GM18502 (cell line): ENCODE results near the gene CRMP1.

ENCODE experiments used
- ATAC-seq: cut with Tn5 transposase; IDR thresholded peaks from one replicate; pipeline ENCODE4 v1.9.1; 2021; ENCODE audit warnings: mild to moderate bottlenecking; ENCODE audit not compliant: unreplicated experiment, poor library complexity

The CRMP1 gene

DNA sequence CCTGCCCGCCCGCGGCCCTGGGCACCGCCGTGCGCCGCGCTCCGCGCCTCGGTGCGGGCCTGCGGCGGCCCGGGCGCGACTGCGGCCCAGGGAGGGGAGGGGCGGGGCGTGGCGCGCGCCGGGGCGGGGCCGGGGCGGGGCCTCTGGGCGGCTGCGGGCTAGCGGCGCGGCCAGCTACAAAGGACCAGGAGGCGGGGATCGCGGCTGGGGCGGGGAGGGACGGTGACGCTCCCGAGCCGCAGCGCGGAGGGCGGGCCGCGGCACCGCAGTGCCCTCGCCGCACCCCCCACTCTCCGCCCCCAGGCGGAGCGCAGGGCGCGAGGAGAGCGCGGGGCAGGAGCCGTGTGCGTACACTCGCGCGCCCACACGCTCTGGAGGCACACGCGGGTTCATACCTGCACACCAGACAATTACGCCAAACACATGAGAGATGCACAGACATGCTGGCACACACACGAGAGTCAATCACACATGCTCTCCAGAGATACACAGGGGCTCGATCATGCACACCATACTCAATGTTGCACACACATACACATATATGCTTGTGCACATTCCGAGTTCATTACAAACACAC is at the start of gene CRMP1:
TSS of gene CRMP1 (minus strand) at position 83 of the 577 bp plus-strand sequence. CDS start 117 bp downstream, outside the sequence.
- no peak for ATAC-seq

DNA sequence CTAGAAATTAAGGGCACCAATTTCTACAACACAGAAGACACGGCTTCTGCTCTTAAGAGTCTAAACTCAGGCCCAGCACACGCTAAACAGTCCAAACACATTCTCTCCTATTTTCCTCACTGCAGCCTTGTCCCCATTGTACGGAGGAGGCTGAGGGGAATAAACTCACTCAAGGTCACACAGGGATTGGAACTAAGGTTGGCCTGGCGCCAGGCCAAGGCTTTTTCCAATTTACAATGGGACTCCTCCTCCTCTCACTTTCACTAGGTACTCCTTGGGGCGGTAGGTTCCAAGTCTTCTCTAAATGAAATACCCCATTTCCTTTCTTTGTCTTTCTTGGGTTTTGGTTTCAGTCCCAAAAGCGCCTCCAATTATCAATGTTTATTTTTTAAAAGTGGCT is 48.7 kb upstream of the CRMP1 start:
- ATAC-seq: no peak

- ATAC-seq: no peak
Measured at GRCh38 chr4:5940470-5941203, 47.8 kb upstream of the CRMP1 start.

DNA sequence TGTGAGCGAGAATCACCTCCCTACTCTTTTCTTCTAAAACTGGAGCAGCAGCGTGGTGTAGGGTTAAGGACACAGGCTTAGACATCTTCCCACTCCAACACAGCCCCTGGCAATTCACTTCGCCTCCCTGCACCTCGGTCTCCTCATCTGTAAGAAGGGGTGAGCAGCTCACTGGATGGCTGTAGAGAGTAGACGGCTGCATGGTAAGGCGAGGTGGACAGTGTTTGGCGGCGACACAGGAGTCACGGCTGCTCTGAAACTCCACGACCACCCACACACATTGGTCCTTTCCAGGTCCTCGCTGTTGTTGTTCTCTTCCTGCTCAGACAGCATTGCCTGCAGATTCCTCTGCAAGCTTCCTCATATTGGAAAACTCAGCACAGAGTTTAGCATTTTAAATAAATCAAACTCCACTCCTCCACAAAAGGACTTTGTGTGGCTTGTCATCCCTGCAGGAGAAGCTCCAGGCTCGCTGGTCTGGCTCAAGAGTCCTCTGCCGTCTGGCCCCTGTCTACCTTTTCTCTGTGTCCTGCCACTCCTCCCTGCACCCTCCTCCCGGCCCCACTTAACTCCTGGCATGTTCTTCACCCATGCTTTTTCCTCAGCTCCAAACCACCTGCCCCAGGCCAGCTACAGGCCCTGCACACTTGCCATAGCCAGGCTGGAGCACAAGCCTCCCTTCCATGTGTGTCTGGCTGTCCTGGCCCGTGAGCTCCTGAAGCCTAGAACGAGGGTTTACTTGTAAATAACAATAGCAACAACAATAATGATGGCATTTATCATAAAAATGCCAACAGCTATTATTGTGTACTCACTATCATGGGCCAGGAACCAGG is 41.3 kb upstream of the CRMP1 start:
- no peak for ATAC-seq

DNA sequence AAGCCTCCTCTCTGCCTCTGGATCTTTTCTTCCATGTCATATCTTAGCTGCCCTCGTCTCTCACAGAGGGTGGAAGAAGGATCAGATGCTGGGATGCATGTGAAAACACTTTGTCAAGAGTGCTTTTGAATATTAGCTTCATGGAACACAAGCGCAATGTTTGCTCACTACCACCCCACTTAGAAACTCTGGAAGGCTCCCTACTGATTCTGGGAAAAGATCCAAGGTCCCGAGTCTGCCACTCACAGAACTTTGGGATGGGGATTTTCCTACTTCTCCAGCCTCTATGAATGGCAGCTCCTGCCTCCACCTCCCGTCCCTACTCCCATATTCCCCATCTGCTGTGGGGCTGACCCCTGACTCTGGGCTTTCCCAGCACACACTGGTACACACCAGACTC is 40.2 kb upstream of the CRMP1 start:
- ATAC-seq: no peak

GRCh38 chr4:5932035-5932568 is 39.2 kb upstream of the CRMP1 start:
- no peak for ATAC-seq

GRCh38 chr4:5931526-5931925 is 38.6 kb upstream of the CRMP1 start:
- no peak for ATAC-seq

DNA sequence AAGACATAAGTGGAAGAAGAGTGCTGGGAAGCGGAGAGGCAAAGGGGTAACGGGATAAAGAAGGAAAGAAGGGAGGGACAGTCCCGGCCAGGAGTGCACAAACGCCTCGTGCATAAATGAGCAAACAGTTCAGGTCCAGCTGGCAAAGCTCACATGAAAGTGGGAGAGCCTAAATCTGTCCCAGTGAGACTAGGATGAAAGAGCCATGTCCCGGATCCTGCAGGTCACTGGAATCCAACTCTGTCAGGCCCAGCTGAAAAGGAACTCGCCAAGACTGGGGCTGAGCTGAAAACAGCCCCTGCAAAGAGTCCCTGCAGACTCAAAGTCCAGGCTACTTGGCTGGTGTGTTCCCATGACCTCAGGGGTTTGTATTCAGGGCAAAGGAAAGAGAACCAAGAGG is 38.0 kb upstream of the CRMP1 start:
- ATAC-seq: no peak

DNA sequence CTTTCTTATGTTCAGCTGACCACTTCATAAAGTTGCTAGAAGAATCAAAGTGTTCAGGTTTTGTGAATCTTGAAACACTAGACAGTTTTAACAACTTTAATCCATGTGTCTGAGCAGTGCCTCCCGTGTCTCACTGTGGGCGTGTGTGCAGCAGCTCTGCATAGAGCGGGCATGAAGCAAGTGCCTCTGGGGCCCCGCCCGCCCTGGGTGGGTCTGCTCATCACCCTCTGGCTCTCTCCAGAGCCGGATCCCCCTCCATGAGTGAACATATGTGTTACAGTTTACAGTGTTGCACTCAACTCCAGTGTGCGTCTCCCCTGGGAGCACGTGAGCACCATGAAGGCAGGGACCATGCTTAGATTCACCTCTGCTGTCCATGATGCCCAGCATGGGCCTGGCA is 37.6 kb upstream of the CRMP1 start:
- ATAC-seq: no peak

GRCh38 chr4:5928844-5929420 is 36.0 kb upstream of the CRMP1 start:
- ATAC-seq: no peak

GRCh38 chr4:5928274-5928673 is 35.4 kb upstream of the CRMP1 start:
- ATAC-seq: no peak

DNA sequence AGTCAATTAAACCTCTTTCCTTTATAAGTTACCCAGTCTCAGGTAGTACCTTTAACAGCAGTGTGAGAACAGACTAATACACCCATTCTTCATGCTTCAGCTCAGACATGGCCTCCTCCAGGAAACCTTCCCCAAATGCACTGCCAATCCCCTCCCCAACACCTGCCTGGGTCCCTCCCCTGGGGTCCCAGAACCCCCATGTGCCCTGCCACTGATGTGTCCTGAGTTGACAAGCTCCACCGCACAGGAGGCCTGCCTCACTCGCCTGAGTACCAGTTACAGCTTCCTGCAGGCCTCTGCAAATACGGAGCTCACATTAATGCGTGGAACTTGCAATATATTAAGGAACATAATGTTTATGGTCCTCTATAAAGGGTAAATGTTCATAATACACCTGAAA is 34.9 kb upstream of the CRMP1 start:
- ATAC-seq: no peak

DNA sequence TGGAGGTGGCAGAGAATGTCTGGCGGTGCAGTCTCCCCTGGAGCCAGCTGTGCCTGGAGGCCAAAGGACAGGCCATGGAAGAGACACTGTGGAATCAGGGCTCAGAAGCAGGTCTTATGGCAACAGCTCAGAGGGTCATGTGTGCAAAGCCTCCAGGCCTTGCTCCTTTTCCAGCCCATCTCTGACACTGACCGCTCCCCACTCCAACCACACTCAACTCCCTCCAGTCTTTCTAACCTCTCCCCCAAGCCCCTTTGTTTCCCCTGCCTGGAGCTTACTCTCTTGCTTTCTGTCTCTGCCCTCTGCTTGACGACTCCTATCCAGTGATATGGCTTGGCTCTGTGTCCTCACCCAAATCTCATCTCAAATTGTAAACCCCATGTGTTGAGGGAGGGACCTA is 34.2 kb upstream of the CRMP1 start:
- no peak for ATAC-seq

GRCh38 chr4:5926598-5926997 is 33.7 kb upstream of the CRMP1 start:
- no peak for ATAC-seq

DNA sequence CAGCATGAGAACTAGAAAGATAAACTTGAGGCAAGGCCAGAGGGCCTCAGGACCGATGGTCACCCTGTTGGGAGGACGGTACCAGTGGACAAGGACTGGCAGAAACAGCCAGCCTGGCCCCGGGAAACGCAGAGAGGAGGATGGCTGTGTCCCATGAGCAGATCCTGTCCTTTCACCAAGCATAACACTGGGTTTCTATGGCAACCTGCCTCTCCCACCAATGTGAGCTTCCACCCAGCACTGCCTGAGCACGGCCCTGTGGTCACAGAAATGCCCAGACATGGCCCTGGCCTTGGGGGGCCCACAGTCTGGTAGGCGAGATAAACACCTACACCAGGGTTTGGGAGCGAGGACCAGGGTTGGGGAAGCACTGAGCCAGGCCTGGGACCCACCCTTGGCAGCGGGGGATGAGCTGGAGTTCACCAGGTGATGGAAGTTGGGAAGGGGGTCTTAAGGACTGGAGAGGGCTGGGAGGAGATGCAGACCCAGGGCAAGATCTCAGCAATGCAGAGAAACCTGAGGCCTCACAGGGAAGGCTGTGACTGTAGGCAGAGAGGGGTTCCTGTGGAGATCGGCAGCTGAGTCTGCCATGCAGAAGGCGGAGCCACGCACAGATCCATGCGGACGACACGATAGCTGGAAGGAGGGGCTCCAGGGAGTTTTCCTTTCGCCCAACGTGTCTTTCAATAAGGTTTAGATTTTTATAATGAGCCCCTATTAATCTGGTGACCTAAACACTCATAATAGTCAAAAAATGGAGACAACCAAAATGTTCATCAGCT is 32.7 kb upstream of the CRMP1 start:
- ATAC-seq: no peak

- ATAC-seq: no peak
Measured at GRCh38 chr4:5924461-5925125, 31.7 kb upstream of the CRMP1 start.

DNA sequence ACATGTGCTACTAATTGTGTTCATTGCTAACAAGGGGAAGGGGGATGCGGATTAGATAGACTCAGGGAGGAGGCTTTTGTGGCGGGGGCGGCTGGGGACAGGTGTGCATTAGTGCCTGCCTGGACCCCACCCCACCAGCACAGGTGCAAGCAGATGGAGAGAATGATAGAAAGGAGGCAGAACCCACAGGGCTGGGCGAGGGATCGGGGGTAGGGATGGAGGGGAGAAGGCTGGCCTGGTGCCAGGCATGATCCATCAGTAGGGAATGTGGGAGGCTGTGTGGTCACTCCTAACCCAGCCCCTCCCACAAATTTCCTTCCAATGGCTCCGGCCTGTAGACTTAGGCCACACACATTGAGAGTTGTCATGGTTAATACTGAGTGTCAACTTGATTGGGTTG is 30.5 kb upstream of the CRMP1 start:
- ATAC-seq: no peak

DNA sequence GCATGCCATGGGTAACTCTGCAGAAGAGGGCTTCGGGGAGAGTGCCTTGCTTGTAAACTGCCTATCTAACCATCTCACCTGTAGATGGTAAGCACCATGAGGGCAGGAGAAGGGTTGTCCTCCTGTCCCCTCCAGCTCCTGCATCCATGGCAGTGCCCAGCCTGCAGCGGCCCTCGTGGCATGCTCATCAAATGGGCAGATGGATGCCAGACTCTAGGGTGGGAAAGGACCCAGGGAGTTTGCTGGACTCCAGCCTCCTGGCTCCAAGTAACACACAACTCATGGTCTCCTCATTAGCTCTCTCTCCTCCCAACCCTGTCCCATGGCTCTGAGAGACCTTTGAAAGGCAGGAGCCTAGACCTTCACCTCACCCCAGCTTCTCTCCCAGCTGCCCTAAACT is 29.7 kb upstream of the CRMP1 start:
- ATAC-seq: no peak

DNA sequence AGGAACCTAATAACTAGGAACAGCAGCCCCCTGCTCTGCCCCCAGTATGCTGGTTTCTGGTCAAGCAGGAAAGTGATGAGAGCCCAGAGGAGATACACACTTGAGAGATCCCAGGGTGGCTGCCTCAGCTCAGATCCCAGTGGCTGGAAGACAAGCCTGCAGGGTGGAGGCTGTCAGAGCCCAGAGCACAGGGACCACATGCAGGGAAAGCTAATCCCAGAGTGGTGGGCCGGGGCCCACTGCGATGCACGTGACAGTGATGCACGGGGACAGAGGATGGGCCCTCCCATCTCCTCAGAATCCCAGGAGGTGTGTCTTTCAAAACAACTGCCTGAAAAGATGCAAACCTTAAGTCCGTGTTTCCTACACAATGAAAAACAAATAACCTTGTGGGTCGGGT is 29.1 kb upstream of the CRMP1 start:
- no peak for ATAC-seq
